ENCODE measurements around the gene TSEN54.

TSEN54 gene

DNA sequence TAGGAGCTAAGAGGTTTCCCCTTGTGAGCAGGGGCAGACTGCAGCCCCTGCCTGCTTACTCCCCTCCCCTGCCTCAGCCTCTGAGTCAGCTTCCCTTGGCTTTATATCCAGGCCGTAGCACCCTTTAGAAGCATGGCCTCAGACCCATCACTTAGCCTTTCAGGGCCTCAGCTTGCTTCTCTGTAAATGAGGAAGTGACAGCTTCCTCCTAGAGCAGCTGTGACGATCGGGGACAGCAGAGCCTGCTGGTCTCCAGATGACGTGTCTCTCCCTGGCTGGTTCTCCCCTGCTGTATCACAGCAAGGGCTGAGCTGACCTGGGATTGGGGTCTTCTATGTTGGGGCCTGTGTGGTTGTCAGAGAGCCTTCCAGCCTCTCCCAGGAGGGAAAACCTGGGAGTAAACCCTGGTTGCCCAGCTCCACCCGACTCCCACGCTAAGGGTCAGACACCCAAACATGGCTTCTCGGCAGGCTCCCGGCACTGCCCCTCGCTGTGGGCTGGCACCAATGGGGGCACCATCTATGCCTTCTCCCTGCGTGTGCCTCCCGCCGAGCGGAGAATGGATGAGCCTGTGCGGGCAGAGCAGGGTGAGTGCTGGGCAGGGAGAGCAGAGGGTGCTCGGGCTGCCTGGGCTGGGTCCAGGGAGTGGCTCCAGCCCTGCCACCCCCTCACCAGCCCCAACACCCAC is 55.0 kb downstream of the TSEN54 start:
- peak overlapping the region; percentile 25; the same call in 1 of the 2 replicates for H3K27ac ChIP-seq (ENCODE audit: low read depth, low read length)
- no peaks in the 10 kb centered on the region for H3K9me3 ChIP-seq (ENCODE audit: control insufficient read depth, insufficient read depth, low read length)
- H3K4me1 ChIP-seq (ENCODE audit: control insufficient read depth, low read length): peaks cover 21% of the 10 kb centered on the region
- TF ChIP-seq CTCF (IDR thresholded peaks at IDR 0.05; ENCODE audit: low read depth, low read length, poor library complexity, severe bottlenecking) (no peak), EZH2phosphoT487 (IDR thresholded peaks at IDR 0.05; ENCODE audit: borderline replicate concordance, low read length) (no peak)
- peak overlapping the region; percentile 31 for H3K4me3 ChIP-seq (ENCODE audit: low read length)
- no peaks in the 10 kb centered on the region for H3F3A ChIP-seq (ENCODE audit: control insufficient read depth, insufficient read depth)
- H3K79me2 ChIP-seq (ENCODE audit: control insufficient read depth, low read length): no peaks in the 10 kb centered on the region
- no peaks in the 10 kb centered on the region for H3K36me3 ChIP-seq (ENCODE audit: control insufficient read depth, low read length)
- H3K27me3 ChIP-seq (ENCODE audit: control insufficient read depth, low read length): no peaks in the 10 kb centered on the region
- H4K20me1 ChIP-seq (ENCODE audit: control insufficient read depth, insufficient read depth, low read depth, low read length): no peaks in the 10 kb centered on the region
- H3K9me2 ChIP-seq (replicated peaks; ENCODE audit: control insufficient read depth, low read length): no peaks in the 10 kb centered on the region
- peak overlapping the region; percentile 61 for H3K4me2 ChIP-seq (ENCODE audit: low read length)

GRCh38 chr17:75571885-75572215 is 55.5 kb downstream of the TSEN54 start:
- Histone ChIP-seq H3K4me1 (ENCODE audit: control insufficient read depth, low read length) (peaks cover 16% of the 10 kb centered on the region), H3K79me2 (ENCODE audit: control insufficient read depth, low read length) (no peaks in the 10 kb centered on the region), H3K27me3 (ENCODE audit: control insufficient read depth, low read length) (no peaks in the 10 kb centered on the region), H4K20me1 (ENCODE audit: control insufficient read depth, insufficient read depth, low read depth, low read length) (no peaks in the 10 kb centered on the region), H3K9me3 (ENCODE audit: control insufficient read depth, insufficient read depth, low read length) (no peaks in the 10 kb centered on the region), H3K27ac (ENCODE audit: low read depth, low read length) (no peak overlapping the region), H3K4me3 (ENCODE audit: low read length) (no peak overlapping the region), H3F3A (ENCODE audit: control insufficient read depth, insufficient read depth) (no peaks in the 10 kb centered on the region), H3K9me2 (replicated peaks; ENCODE audit: control insufficient read depth, low read length) (no peaks in the 10 kb centered on the region), H3K4me2 (ENCODE audit: low read length) (peak overlapping the region; percentile 61; the same call in 1 of the 2 replicates), H3K36me3 (ENCODE audit: control insufficient read depth, low read length) (no peaks in the 10 kb centered on the region)
- TF ChIP-seq CTCF (IDR thresholded peaks at IDR 0.05; ENCODE audit: low read depth, low read length, poor library complexity, severe bottlenecking) (no peak), EZH2phosphoT487 (IDR thresholded peaks at IDR 0.05; ENCODE audit: borderline replicate concordance, low read length) (no peak)

DNA sequence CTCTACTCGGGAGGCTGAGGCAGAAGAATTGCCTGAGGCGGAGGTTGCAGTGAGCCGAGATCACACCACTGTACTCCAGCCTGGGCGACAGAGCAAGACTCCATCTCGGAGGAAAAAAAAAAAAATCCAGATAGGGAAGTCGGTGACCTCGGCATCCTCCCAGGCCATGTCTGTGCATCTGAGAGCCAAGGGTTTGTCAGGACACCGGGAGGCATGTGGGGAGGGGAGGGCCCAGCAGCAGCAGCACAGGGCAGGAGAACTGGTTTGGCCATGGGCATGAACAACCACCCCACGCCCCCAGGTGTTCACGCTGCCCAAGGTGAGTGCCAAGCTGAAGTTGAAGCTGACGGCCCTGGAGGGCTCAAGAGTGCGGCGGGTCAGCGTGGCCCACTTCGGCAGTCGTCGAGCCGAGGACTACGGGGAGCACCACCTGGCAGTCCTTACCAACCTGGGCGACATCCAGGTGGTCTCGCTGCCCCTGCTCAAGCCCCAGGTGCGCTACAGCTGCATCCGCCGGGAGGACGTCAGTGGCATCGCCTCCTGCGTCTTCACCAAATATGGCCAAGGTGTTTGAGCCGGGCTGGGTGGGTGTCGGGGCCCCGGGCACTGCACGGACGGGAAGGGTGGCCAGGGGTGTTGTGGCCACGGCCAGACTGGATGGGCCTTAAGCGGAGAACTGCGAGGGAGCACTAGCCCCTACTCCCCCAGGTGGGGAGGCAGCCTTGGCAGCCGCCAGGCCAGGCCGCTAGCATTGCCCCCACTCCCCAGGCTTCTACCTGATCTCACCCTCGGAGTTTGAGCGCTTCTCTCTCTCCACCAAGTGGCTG is 56.6 kb downstream of the TSEN54 start:
- H3K4me3 ChIP-seq (ENCODE audit: low read length): no peak overlapping the region
- no peaks in the 10 kb centered on the region for H4K20me1 ChIP-seq (ENCODE audit: control insufficient read depth, insufficient read depth, low read depth, low read length)
- H3K4me2 ChIP-seq (ENCODE audit: low read length): no peak overlapping the region
- H3K4me1 ChIP-seq (ENCODE audit: control insufficient read depth, low read length): peaks cover 13% of the 10 kb centered on the region
- no peaks in the 10 kb centered on the region for H3K9me3 ChIP-seq (ENCODE audit: control insufficient read depth, insufficient read depth, low read length)
- H3K27ac ChIP-seq (ENCODE audit: low read depth, low read length): no peak overlapping the region
- no peaks in the 10 kb centered on the region for H3F3A ChIP-seq (ENCODE audit: control insufficient read depth, insufficient read depth)
- no peaks in the 10 kb centered on the region for H3K79me2 ChIP-seq (ENCODE audit: control insufficient read depth, low read length)
- TF ChIP-seq CTCF (IDR thresholded peaks at IDR 0.05; ENCODE audit: low read depth, low read length, poor library complexity, severe bottlenecking) (no peak), EZH2phosphoT487 (IDR thresholded peaks at IDR 0.05; ENCODE audit: borderline replicate concordance, low read length) (no peak)
- no peaks in the 10 kb centered on the region for H3K9me2 ChIP-seq (replicated peaks; ENCODE audit: control insufficient read depth, low read length)
- H3K36me3 ChIP-seq (ENCODE audit: control insufficient read depth, low read length): no peaks in the 10 kb centered on the region
- no peaks in the 10 kb centered on the region for H3K27me3 ChIP-seq (ENCODE audit: control insufficient read depth, low read length)
